Heart left ventricle (tissue), 16 donors: ENCODE measurements around the gene YIPF6. TPM values are rescaled to one million over a fixed set of nuclear protein-coding genes. Genes with fewer than 3 reads are reported as not detected.
"Not testable (repeated sequence)": the region's sequence is repeated elsewhere in the genome, so short reads cannot be mapped to it uniquely, and the experiment has no call there.

Experiments
- ATAC-seq, 4 donors: fragments of 200-7000 bp; cut with Tn5 transposase; one replicate each; pipeline ENCODE4 v1.9.1; 2020 to 2022; ENCODE audit warnings: moderate library complexity in 4 of 4, mild to moderate bottlenecking in 3 of 4, moderate number of reproducible peaks in 1 of 4
- DNase-seq, 5 donors: peaks; one replicate each; pipeline ENCODE4 v3.0.0-alpha.2; 2020
- H3K27ac ChIP-seq, 12 donors: fragments of 200-600 bp; sonication (generic) in 4 of 12; one replicate each; pipeline versions ENCODE4 v1.5.0 to v1.8.0; 2016 to 2022; ENCODE audit warnings: mild to moderate bottlenecking in 2 of 12
- H3K27me3 ChIP-seq, 9 donors: fragments of 200-600 bp; sonication (generic) in 2 of 9; one replicate each; pipeline versions ENCODE4 v1.5.1 to v1.8.0; 2016 to 2022; ENCODE audit warnings: mild to moderate bottlenecking in 3 of 9
- H3K36me3 ChIP-seq, 9 donors: fragments of 200-600 bp; sonication (generic) in 2 of 9; one replicate each; pipeline versions ENCODE4 v1.5.0 to v1.8.0; 2018 to 2022; ENCODE audit warnings: mild to moderate bottlenecking in 2 of 9
- H3K4me1 ChIP-seq, 12 donors: fragments of 200-600 bp; sonication (generic) in 4 of 12; one replicate each; pipeline versions ENCODE4 v1.5.0 to v1.8.0; 2016 to 2022; ENCODE audit warnings: mild to moderate bottlenecking in 3 of 12
- H3K4me3 ChIP-seq, 12 donors: fragments of 200-600 bp; sonication (generic) in 4 of 12; one replicate each; pipeline versions ENCODE4 v1.5.0 to v1.8.0; 2017 to 2022; ENCODE audit warnings: mild to moderate bottlenecking in 9 of 12, moderate library complexity in 4 of 12
- H3K9me3 ChIP-seq, 12 donors: fragments of 200-600 bp; sonication (generic) in 4 of 12; one replicate each; pipeline versions ENCODE4 v1.5.0 to v1.8.0; 2016 to 2022; ENCODE audit warnings: mild to moderate bottlenecking in 1 of 12
- CTCF ChIP-seq, 12 donors: fragments of 200-600 bp; sonication (generic) in 4 of 12; IDR thresholded peaks; one replicate each; pipeline versions ENCODE4 v1.5.0 to v1.8.0; 2018 to 2022; ENCODE audit warnings: antibody characterized with exemption in 12 of 12, mild to moderate bottlenecking in 5 of 12
- POLR2A ChIP-seq, 2 donors: fragments of 450-650 bp; IDR thresholded peaks; one replicate each; pipeline ENCODE4 v1.6.1; 2017; ENCODE audit warnings: antibody characterized with exemption in 2 of 2, mild to moderate bottlenecking in 2 of 2, moderate library complexity in 2 of 2
- WGBS, 4 donors: extraction: QIAGEN DNeasy Blood & Tissue Kit in 2 of 4; methylation state at CpG; one replicate each; pipeline versions ENCODE4 v1.1.5 to v1.1.7; 2013 to 2018; 5-methylcytosine and 5-hydroxymethylcytosine counted together
- intact Hi-C, 10 donors: fragments of 100-400 bp; cut with DNase I; formaldehyde crosslinking; loops; one replicate each; pipeline versions ENCODE4 v1.11.1 to v1.14.2; 2022
- polyA plus RNA-seq, 2 donors: library from polyadenylated mRNA; stranded (reverse); fragments of 200-250 nt; gene quantifications; one replicate each; pipeline ENCODE4 v1.2.3, GENCODE V29; 2013
- total RNA-seq, 9 donors: library from RNA; depleted of rRNA in 2 of 9; stranded (reverse); fragments of >200 nt in 2 of 9; fragmentation: NEBNext Ultra II Directional in 3 of 9; extraction: Animal tissue kit (Norgen Biotek cat#: 25700) in 3 of 9; gene quantifications; one replicate each; pipeline versions ENCODE4 v1.1.0 to v1.2.4, GENCODE V29; 2016 to 2023
- donor health status: ischemic (EF 13 %, LVEDD 7.1; RV severe dilation, severe dysfunction).
- donor health status: healthy with polysubstance abuse.
- donor health status: DM: no; HTN: yes; CAD: no.
- donor health status: DM: no; HTN: no; CAD: no.
- donor health status: ischemic (EF 25% LVEDD 6.9; RV normal size, moderate dysfunction).
- donor health status: ischemic (EF 25% LVEDD 5.7; RV mildly dilated, moderate dysfunction).
- donor health status: healthy.
- donor health status: DM: yes; HTN: yes; CAD: no.
- donor health status: ischemic (EF 35%, LVEDD 5.7; RV mildly dilated, moderate dysfunction).
- donor health status: nonischemic (EF 11% LVEDD 7.7; RV severe dilation, severe dysfunction).
- donor health status: DM: yes; HTN: yes; CAD: no.
- donor health status: PGD.
- donor health status: ischemic (EF 29% LVEDD 5.4; RV normal size, mild dysfunction).
- donor health status: nonischemic (EF 23%, LVEDD 6.1; RV moderate dilation, normal function).

Gene YIPF6
- total and polyA plus RNA-seq, 11 donors, result 8.6 to 35.2 (median 30.1) TPM

GRCh38 chrX:68487254-68487653 is 11.6 kb upstream of the YIPF6 start:
- H3K36me3 ChIP-seq, result no peaks in the 10 kb centered on the region
- intact Hi-C loops, result no loop called here
- no peak for TF ChIP-seq POLR2A (IDR thresholded peaks at IDR 0.05)
- TF ChIP-seq CTCF (IDR thresholded peaks at IDR 0.05), result no peak
- no peak for DNase-seq
- H3K27me3 ChIP-seq, result peaks cover 0 to 11% (median 0%) of the 10 kb centered on the region in 9 donors
- H3K27ac ChIP-seq, result no peak overlapping the region
- no peaks in the 10 kb centered on the region for H3K9me3 ChIP-seq
- H3K4me1 ChIP-seq, result no peaks in the 10 kb centered on the region
- WGBS, 4 donors, result 48 to 74% (median 61%) methylated on average over 4 of the region's 4 CpGs
- H3K4me3 ChIP-seq, result no peak overlapping the region
- ATAC-seq, result no peak

DNA sequence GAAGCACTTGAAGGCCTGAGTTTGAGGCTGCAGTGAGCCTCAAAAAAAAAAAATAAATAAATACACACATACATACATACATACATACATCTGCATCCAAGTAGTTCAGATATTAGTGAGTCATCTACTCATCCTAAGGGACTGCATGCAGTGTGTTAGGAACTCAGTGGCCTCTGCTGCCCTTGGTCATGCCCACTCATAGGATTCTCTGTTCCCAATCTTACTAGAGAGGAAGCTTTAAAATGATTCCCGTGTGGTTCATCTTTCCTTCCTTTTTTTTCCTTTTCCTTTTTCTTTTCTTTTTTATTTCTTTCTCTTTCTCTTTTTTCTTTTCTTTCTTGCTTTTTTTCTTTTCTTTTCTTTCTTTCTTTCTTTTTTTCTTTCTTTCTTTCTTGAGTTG is 10.9 kb upstream of the YIPF6 start:
- no peak for ATAC-seq
- TF ChIP-seq POLR2A (IDR thresholded peaks at IDR 0.05), result no peak
- no peaks in the 10 kb centered on the region for H3K9me3 ChIP-seq
- H3K27ac ChIP-seq, result no peak overlapping the region
- no peak overlapping the region for H3K4me3 ChIP-seq
- H3K4me1 ChIP-seq, result no peaks in the 10 kb centered on the region
- intact Hi-C loops, result no loop called here
- peaks cover 0 to 11% (median 0%) of the 10 kb centered on the region in 9 donors for H3K27me3 ChIP-seq
- no peak for DNase-seq
- H3K36me3 ChIP-seq, result no peaks in the 10 kb centered on the region
- WGBS, 4 donors, result 72 to 97% (median 79%) methylated on average over 1 of the region's 1 CpG

GRCh38 chrX:68488657-68489056 is 10.2 kb upstream of the YIPF6 start:
- ATAC-seq (no peak), DNase-seq (no peak)
- H3K4me1 ChIP-seq, result no peaks in the 10 kb centered on the region
- no peaks in the 10 kb centered on the region for H3K36me3 ChIP-seq
- TF ChIP-seq CTCF (IDR thresholded peaks at IDR 0.05) (no peak), POLR2A (IDR thresholded peaks at IDR 0.05) (no peak)
- no peak overlapping the region for H3K27ac ChIP-seq
- intact Hi-C loops, result no loop called here
- WGBS, 4 donors, result 50 to 80% (median 66%) methylated on average over 4 of the region's 4 CpGs
- no peak overlapping the region for H3K4me3 ChIP-seq
- H3K9me3 ChIP-seq, result no peaks in the 10 kb centered on the region
- H3K27me3 ChIP-seq, result peaks cover 0 to 11% (median 0%) of the 10 kb centered on the region in 9 donors

- no peaks in the 10 kb centered on the region for H3K4me1 ChIP-seq
- peaks cover 0 to 11% (median 0%) of the 10 kb centered on the region in 9 donors for H3K27me3 ChIP-seq
- no peaks in the 10 kb centered on the region for H3K9me3 ChIP-seq
- no peak overlapping the region for H3K27ac ChIP-seq
- intact Hi-C loops, result no loop called here
- no peak overlapping the region for H3K4me3 ChIP-seq
- DNase-seq (no peak), ATAC-seq (peak in 1 of 4 donors; percentile 60)
- no peaks in the 10 kb centered on the region for H3K36me3 ChIP-seq
- TF ChIP-seq POLR2A (IDR thresholded peaks at IDR 0.05) (no peak), CTCF (IDR thresholded peaks at IDR 0.05) (peak in 6 of 12 donors; percentile 12 to 42 (median 24))
Measured at GRCh38 chrX:68490644-68491043, 8.2 kb upstream of the YIPF6 start.

- WGBS, 4 donors, result 76 to 89% (median 84%) methylated on average over 2 of the region's 2 CpGs
- Histone ChIP-seq H3K27ac (no peak overlapping the region), H3K9me3 (no peaks in the 10 kb centered on the region), H3K27me3 (peaks cover 0 to 11% (median 0%) of the 10 kb centered on the region in 9 donors), H3K4me1 (no peaks in the 10 kb centered on the region), H3K4me3 (no peak overlapping the region), H3K36me3 (no peaks in the 10 kb centered on the region)
- ATAC-seq (no peak), DNase-seq (no peak)
- no peak for TF ChIP-seq POLR2A (IDR thresholded peaks at IDR 0.05)
- no peak for TF ChIP-seq CTCF (IDR thresholded peaks at IDR 0.05)
- intact Hi-C loops, result no loop called here
Measured at GRCh38 chrX:68492583-68492982, 6.3 kb upstream of the YIPF6 start.

DNA sequence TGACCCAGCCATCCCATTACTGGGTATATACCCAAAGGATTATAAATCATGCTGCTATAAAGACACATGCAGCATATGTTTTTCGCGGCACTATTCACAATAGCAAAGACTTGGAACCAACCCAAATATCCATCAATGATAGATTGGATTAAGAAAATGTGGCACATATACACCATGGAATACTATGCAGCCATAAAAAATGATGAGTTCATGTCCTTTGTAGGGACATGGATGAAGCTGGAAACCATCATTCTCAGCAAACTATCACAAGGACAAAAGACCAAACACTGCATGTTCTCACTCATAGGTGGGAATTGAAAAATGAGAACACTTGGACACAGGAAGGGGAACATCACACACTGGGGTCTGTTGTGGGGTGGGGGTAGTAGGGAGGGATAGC is 5.1 kb upstream of the YIPF6 start:
- H3K27ac ChIP-seq, H3K4me3 ChIP-seq, DNase-seq, H3K9me3 ChIP-seq, H3K4me1 ChIP-seq, H3K36me3 ChIP-seq, ATAC-seq, intact Hi-C loops: not testable (repeated sequence)
- H3K27me3 ChIP-seq, result peaks cover 0 to 11% (median 0%) of the 10 kb centered on the region in 9 donors
- 95 to 99% (median 96%) methylated on average over 2 of the region's 2 CpGs for WGBS, 4 donors
